GM23338 (cell line): ENCODE results near the gene TANGO2. TPM values are rescaled to one million over a fixed set of nuclear protein-coding genes. Genes with fewer than 3 reads are reported as not detected.

Source experiments
- ATAC-seq: fragments of 200-7000 bp; cut with Tn5 transposase; 3 replicates; pipeline ENCODE4 v1.9.1; 2020
- DNase-seq: peaks from one replicate; pipeline ENCODE4 v3.0.0-alpha.2; 2015; ENCODE audit warnings: low spot score
- H2AFZ ChIP-seq: fragments of 200-600 bp; sonication (generic); 2 replicates; pipeline ENCODE4 v1.8.0; 2016; ENCODE audit warnings: antibody characterized with exemption, mild to moderate bottlenecking, moderate library complexity
- H3F3A ChIP-seq: fragments of 200-600 bp; sonication (generic); replicated peaks from 2 replicates; pipeline ENCODE4 v1.8.0; 2017; ENCODE audit warnings: antibody characterized with exemption, mixed run types, low read depth
- H3K27ac ChIP-seq: fragments of 200-600 bp; sonication (generic); 2 replicates; pipeline ENCODE4 v1.6.1; 2016; ENCODE audit warnings: low read depth
- H3K27me3 ChIP-seq: fragments of 200-600 bp; sonication (generic); 2 replicates; pipeline ENCODE4 v1.8.0; 2016; ENCODE audit warnings: mild to moderate bottlenecking, mixed run types, moderate library complexity; ENCODE audit not compliant: insufficient read depth
- H3K36me3 ChIP-seq: fragments of 200-600 bp; sonication (generic); 2 replicates; pipeline ENCODE4 v1.8.0; 2016; ENCODE audit warnings: mild to moderate bottlenecking; ENCODE audit not compliant: insufficient read depth
- H3K4me1 ChIP-seq: fragments of 200-600 bp; sonication (generic); 2 replicates; pipeline ENCODE4 v1.8.0; 2016; ENCODE audit warnings: mild to moderate bottlenecking, moderate library complexity; ENCODE audit not compliant: insufficient read depth
- H3K4me2 ChIP-seq: fragments of 200-600 bp; sonication (generic); 2 replicates; pipeline ENCODE4 v1.7.1; 2017; ENCODE audit warnings: mixed run types
- H3K4me3 ChIP-seq: fragments of 200-600 bp; sonication (generic); 2 replicates; pipeline ENCODE4 v1.6.1; 2016; ENCODE audit warnings: mixed run types
- H3K79me2 ChIP-seq: fragments of 200-600 bp; sonication (generic); replicated peaks from 2 replicates; pipeline ENCODE4 v1.8.0; 2017; ENCODE audit warnings: mild to moderate bottlenecking; ENCODE audit not compliant: insufficient read depth
- H3K9me2 ChIP-seq: fragments of 200-600 bp; sonication (generic); 2 replicates; pipeline ENCODE4 v1.8.0; 2017; ENCODE audit not compliant: insufficient read depth
- H4K20me1 ChIP-seq: fragments of 200-600 bp; sonication (generic); replicated peaks from 2 replicates; pipeline ENCODE4 v1.8.0; 2017; ENCODE audit warnings: mild to moderate bottlenecking; ENCODE audit not compliant: insufficient read depth
- H3K27ac Mint-ChIP-seq: 2 replicates; pipeline ENCODE4 v1.8.0; 2020; ENCODE audit warnings: inconsistent platforms, mild to moderate bottlenecking, moderate library complexity, mixed read lengths
- H3K27me3 Mint-ChIP-seq: 3 replicates; pipeline ENCODE4 v1.8.0; 2022; ENCODE audit warnings: low read depth, mild to moderate bottlenecking, moderate library complexity, mixed read lengths, inconsistent platforms; ENCODE audit not compliant: insufficient read depth, poor library complexity
- H3K36me3 Mint-ChIP-seq: 3 replicates; pipeline ENCODE4 v1.8.0; 2021; ENCODE audit warnings: low read depth, mild to moderate bottlenecking, inconsistent platforms, moderate library complexity, mixed read lengths
- H3K4me1 Mint-ChIP-seq: 3 replicates; pipeline ENCODE4 v1.8.0; 2020; ENCODE audit warnings: mild to moderate bottlenecking, inconsistent platforms, mixed read lengths
- H3K4me3 Mint-ChIP-seq: 3 replicates; pipeline ENCODE4 v1.8.0; 2021; ENCODE audit warnings: moderate library complexity, mild to moderate bottlenecking, inconsistent platforms, mixed read lengths
- H3K9me3 Mint-ChIP-seq: 3 replicates; pipeline ENCODE4 v1.8.0; 2020; ENCODE audit warnings: moderate library complexity, mild to moderate bottlenecking, inconsistent platforms, mixed read lengths
- CREB1 ChIP-seq: fragments of 250-450 bp; sonication (Bioruptor Pico); IDR thresholded peaks from 2 replicates; pipeline ENCODE4 v1.5.0; 2020; ENCODE audit warnings: low read depth, mild to moderate bottlenecking, moderate library complexity
- EZH2 ChIP-seq: fragments of 200-600 bp; sonication (generic); IDR thresholded peaks from one replicate; pipeline ENCODE4 v1.8.0; 2017; ENCODE audit warnings: antibody characterized with exemption, mild to moderate bottlenecking, low read depth; ENCODE audit not compliant: unreplicated experiment
- EZH2phosphoT487 ChIP-seq: fragments of 200-600 bp; sonication (generic); IDR thresholded peaks from one replicate; pipeline ENCODE4 v1.8.1; 2018; ENCODE audit warnings: antibody characterized with exemption; ENCODE audit not compliant: unreplicated experiment
- JUNB ChIP-seq: IDR thresholded peaks from one replicate; pipeline ENCODE4 v1.6.1; 2016; ENCODE audit warnings: antibody characterized with exemption; ENCODE audit not compliant: unreplicated experiment
- NANOG ChIP-seq: IDR thresholded peaks from 2 replicates; pipeline ENCODE4 v1.6.1; 2016; ENCODE audit warnings: antibody characterized with exemption, borderline replicate concordance
- POLR2AphosphoS5 ChIP-seq: IDR thresholded peaks from 2 replicates; pipeline ENCODE4 v1.6.1; 2016; ENCODE audit warnings: antibody characterized with exemption, low read depth
- STAT1 ChIP-seq: IDR thresholded peaks from one replicate; pipeline ENCODE4 v1.6.1; 2016; ENCODE audit warnings: antibody characterized with exemption; ENCODE audit not compliant: unreplicated experiment
- ZNF114 ChIP-seq: fragments of 250-450 bp; sonication (Bioruptor Pico); IDR thresholded peaks from 2 replicates; pipeline ENCODE4 v1.5.0; 2020; ENCODE audit warnings: mild to moderate bottlenecking, moderate library complexity
- ZNF331 ChIP-seq: fragments of 250-450 bp; sonication (Bioruptor Pico); IDR thresholded peaks from 2 replicates; pipeline ENCODE4 v1.5.0; 2020; ENCODE audit warnings: low read depth, mild to moderate bottlenecking, moderate library complexity
- polyA plus RNA-seq: library from polyadenylated mRNA; unstranded; fragments of >200 nt; fragmentation: Nextera tagmentation; extraction: Ambion mirVana; gene quantifications from 2 replicates; pipeline ENCODE4 v1.2.1, GENCODE V29; 2016
- total RNA-seq: library from RNA; depleted of rRNA; stranded (reverse); fragments of >200 nt; shearing (Covaris generic); gene quantifications from 2 replicates; pipeline ENCODE4 v1.2.3, GENCODE V29; 2014
- TF ChIP-seq, protein P1 (sequence below), 2 experiments: fragments of 200-600 bp in 1 of 2; sonication (generic) in 1 of 2; conservative IDR thresholded peaks; 2 replicates each; pipeline versions ENCODE4 v1.5.1 to v1.6.1; 2016 to 2017; ENCODE audit warnings: antibody characterized with exemption in 2 of 2, low read depth in 2 of 2, mild to moderate bottlenecking in 2 of 2, moderate library complexity in 1 of 2
- TF ChIP-seq, protein P2 (sequence below): IDR thresholded peaks from 2 replicates; pipeline ENCODE4 v1.6.1; 2016; ENCODE audit warnings: antibody characterized with exemption
- TF ChIP-seq, protein P3 (sequence below): IDR thresholded peaks from one replicate; pipeline ENCODE4 v1.6.1; 2018; ENCODE audit warnings: antibody characterized with exemption; ENCODE audit not compliant: unreplicated experiment
- TF ChIP-seq, protein P4 (sequence below): fragments of 250-450 bp; sonication (Bioruptor Pico); IDR thresholded peaks from 2 replicates; pipeline ENCODE4 v1.5.0; 2020; ENCODE audit warnings: mild to moderate bottlenecking, moderate library complexity

The TANGO2 gene
- total and polyA plus RNA-seq, 2 experiments from 2014 or later = 6.9 to 15.0 TPM

DNA sequence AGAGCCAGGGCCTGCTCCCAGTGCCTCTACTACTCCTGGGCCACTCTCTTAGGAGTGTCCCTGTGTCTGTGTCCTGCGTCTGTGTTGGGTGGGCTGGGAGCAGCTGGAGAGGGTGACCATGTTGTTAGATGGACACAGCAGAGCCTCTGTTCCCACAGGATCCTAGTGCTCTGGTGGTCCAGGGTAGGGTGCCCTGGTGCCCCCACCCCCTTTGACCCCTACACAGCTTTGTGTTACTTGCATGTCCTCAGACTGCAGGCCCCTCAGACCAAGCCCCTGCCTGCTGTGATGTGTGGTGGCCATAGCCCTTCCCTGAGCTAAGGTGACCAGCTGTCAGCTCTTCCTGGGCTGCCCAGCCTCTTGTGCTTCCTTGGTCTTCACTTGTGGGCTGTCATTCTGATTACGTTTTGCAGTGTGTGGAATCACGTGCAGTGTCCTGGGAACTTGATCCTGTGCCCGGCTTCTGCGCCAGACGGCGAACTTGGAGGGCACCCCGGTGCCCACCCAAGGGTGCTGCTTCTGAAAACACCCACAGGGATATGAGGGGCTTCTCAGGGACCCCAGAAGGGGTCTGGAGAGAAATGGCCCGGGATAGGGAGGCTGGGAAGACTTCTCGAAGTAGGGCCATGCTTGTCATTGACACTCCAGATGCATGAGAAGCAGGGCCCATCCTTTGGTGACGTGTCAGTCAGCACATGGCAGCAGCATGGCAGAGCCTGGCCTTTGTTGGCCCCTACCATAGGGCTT lies 1.5 kb downstream of the TANGO2 start:
- no peaks in the 10 kb centered on the region; the same call in 1 of the 2 replicates for H4K20me1 ChIP-seq
- no peak overlapping the region for H3K27ac ChIP-seq
- no peaks in the 10 kb centered on the region for H3K9me2 ChIP-seq
- Mint-ChIP-seq H3K4me3 (peak overlapping the region; percentile 91), H3K4me1 (peaks cover 9% of the 10 kb centered on the region), H3K36me3 (no peaks in the 10 kb centered on the region), H3K27ac (no peak overlapping the region), H3K27me3 (peaks cover 38% of the 10 kb centered on the region), H3K9me3 (no peaks in the 10 kb centered on the region)
- H3K36me3 ChIP-seq = no peaks in the 10 kb centered on the region
- no peak for DNase-seq
- H3K4me1 ChIP-seq = peaks cover 9% of the 10 kb centered on the region; the same call in 1 of the 2 replicates
- H3K4me2 ChIP-seq = no peak overlapping the region
- ATAC-seq = no peak
- no peak overlapping the region for H3K4me3 ChIP-seq
- TF ChIP-seq EZH2 (no peak), STAT1 (no peak), ZNF114 (CRISPR knock-in tag) (no peak), JUNB (no peak), POLR2AphosphoS5 (no peak), CREB1 (CRISPR knock-in tag) (no peak), ZNF331 (CRISPR knock-in tag) (no peak), EZH2phosphoT487 (no peak), NANOG (no peak)
- TF ChIP-seq, protein P1, sequence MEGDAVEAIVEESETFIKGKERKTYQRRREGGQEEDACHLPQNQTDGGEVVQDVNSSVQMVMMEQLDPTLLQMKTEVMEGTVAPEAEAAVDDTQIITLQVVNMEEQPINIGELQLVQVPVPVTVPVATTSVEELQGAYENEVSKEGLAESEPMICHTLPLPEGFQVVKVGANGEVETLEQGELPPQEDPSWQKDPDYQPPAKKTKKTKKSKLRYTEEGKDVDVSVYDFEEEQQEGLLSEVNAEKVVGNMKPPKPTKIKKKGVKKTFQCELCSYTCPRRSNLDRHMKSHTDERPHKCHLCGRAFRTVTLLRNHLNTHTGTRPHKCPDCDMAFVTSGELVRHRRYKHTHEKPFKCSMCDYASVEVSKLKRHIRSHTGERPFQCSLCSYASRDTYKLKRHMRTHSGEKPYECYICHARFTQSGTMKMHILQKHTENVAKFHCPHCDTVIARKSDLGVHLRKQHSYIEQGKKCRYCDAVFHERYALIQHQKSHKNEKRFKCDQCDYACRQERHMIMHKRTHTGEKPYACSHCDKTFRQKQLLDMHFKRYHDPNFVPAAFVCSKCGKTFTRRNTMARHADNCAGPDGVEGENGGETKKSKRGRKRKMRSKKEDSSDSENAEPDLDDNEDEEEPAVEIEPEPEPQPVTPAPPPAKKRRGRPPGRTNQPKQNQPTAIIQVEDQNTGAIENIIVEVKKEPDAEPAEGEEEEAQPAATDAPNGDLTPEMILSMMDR (conservative IDR thresholded peaks at IDR 0.05; ENCODE audit: low read depth in 2 of 2) = no peak
- TF ChIP-seq, protein P2, sequence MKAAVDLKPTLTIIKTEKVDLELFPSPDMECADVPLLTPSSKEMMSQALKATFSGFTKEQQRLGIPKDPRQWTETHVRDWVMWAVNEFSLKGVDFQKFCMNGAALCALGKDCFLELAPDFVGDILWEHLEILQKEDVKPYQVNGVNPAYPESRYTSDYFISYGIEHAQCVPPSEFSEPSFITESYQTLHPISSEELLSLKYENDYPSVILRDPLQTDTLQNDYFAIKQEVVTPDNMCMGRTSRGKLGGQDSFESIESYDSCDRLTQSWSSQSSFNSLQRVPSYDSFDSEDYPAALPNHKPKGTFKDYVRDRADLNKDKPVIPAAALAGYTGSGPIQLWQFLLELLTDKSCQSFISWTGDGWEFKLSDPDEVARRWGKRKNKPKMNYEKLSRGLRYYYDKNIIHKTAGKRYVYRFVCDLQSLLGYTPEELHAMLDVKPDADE = no peak
- TF ChIP-seq, protein P3, sequence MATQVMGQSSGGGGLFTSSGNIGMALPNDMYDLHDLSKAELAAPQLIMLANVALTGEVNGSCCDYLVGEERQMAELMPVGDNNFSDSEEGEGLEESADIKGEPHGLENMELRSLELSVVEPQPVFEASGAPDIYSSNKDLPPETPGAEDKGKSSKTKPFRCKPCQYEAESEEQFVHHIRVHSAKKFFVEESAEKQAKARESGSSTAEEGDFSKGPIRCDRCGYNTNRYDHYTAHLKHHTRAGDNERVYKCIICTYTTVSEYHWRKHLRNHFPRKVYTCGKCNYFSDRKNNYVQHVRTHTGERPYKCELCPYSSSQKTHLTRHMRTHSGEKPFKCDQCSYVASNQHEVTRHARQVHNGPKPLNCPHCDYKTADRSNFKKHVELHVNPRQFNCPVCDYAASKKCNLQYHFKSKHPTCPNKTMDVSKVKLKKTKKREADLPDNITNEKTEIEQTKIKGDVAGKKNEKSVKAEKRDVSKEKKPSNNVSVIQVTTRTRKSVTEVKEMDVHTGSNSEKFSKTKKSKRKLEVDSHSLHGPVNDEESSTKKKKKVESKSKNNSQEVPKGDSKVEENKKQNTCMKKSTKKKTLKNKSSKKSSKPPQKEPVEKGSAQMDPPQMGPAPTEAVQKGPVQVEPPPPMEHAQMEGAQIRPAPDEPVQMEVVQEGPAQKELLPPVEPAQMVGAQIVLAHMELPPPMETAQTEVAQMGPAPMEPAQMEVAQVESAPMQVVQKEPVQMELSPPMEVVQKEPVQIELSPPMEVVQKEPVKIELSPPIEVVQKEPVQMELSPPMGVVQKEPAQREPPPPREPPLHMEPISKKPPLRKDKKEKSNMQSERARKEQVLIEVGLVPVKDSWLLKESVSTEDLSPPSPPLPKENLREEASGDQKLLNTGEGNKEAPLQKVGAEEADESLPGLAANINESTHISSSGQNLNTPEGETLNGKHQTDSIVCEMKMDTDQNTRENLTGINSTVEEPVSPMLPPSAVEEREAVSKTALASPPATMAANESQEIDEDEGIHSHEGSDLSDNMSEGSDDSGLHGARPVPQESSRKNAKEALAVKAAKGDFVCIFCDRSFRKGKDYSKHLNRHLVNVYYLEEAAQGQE = no peak
- TF ChIP-seq, protein P4, sequence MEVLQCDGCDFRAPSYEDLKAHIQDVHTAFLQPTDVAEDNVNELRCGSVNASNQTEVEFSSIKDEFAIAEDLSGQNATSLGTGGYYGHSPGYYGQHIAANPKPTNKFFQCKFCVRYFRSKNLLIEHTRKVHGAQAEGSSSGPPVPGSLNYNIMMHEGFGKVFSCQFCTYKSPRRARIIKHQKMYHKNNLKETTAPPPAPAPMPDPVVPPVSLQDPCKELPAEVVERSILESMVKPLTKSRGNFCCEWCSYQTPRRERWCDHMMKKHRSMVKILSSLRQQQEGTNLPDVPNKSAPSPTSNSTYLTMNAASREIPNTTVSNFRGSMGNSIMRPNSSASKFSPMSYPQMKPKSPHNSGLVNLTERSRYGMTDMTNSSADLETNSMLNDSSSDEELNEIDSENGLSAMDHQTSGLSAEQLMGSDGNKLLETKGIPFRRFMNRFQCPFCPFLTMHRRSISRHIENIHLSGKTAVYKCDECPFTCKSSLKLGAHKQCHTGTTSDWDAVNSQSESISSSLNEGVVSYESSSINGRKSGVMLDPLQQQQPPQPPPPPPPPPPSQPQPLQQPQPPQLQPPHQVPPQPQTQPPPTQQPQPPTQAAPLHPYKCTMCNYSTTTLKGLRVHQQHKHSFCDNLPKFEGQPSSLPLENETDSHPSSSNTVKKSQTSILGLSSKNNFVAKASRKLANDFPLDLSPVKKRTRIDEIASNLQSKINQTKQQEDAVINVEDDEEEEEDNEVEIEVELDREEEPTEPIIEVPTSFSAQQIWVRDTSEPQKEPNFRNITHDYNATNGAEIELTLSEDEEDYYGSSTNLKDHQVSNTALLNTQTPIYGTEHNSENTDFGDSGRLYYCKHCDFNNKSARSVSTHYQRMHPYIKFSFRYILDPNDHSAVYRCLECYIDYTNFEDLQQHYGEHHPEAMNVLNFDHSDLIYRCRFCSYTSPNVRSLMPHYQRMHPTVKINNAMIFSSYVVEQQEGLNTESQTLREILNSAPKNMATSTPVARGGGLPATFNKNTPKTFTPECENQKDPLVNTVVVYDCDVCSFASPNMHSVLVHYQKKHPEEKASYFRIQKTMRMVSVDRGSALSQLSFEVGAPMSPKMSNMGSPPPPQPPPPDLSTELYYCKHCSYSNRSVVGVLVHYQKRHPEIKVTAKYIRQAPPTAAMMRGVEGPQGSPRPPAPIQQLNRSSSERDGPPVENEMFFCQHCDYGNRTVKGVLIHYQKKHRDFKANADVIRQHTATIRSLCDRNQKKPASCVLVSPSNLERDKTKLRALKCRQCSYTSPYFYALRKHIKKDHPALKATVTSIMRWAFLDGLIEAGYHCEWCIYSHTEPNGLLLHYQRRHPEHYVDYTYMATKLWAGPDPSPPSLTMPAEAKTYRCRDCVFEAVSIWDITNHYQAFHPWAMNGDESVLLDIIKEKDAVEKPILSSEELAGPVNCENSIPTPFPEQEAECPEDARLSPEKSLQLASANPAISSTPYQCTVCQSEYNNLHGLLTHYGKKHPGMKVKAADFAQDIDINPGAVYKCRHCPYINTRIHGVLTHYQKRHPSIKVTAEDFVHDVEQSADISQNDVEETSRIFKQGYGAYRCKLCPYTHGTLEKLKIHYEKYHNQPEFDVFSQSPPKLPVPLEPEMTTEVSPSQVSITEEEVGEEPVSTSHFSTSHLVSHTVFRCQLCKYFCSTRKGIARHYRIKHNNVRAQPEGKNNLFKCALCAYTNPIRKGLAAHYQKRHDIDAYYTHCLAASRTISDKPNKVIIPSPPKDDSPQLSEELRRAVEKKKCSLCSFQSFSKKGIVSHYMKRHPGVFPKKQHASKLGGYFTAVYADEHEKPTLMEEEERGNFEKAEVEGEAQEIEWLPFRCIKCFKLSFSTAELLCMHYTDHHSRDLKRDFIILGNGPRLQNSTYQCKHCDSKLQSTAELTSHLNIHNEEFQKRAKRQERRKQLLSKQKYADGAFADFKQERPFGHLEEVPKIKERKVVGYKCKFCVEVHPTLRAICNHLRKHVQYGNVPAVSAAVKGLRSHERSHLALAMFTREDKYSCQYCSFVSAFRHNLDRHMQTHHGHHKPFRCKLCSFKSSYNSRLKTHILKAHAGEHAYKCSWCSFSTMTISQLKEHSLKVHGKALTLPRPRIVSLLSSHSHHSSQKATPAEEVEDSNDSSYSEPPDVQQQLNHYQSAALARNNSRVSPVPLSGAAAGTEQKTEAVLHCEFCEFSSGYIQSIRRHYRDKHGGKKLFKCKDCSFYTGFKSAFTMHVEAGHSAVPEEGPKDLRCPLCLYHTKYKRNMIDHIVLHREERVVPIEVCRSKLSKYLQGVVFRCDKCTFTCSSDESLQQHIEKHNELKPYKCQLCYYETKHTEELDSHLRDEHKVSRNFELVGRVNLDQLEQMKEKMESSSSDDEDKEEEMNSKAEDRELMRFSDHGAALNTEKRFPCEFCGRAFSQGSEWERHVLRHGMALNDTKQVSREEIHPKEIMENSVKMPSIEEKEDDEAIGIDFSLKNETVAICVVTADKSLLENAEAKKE = no peak
- no peaks in the 10 kb centered on the region for H3K79me2 ChIP-seq
- H2AFZ ChIP-seq = no peak overlapping the region
- H3F3A ChIP-seq = no peaks in the 10 kb centered on the region
- peaks cover 31% of the 10 kb centered on the region for H3K27me3 ChIP-seq
